AG04450 (cell line): ENCODE data around the gene COX11. TPM values are rescaled to one million over a fixed set of nuclear protein-coding genes. Genes with fewer than 3 reads are reported as not detected.

Experiments used
- CTCF ChIA-PET: fragments of 300-600, 350-600 bp; formaldehyde crosslinking; extraction: SDS; loops from one replicate; lab custom pipeline; 2022; ENCODE audit warnings: antibody characterized with exemption, inconsistent platforms; lab: Charles Lee
- POLR2A ChIA-PET: fragments of 350-600 bp; formaldehyde crosslinking; extraction: SDS; loops from one replicate; lab custom pipeline; 2021; ENCODE audit warnings: antibody characterized with exemption, inconsistent platforms; lab: Yijun Ruan, JAX
- DNase-seq: peaks from one replicate; pipeline ENCODE4 v3.0.0-alpha.2; 2011; ENCODE audit warnings: low read depth, low spot score
- H3K27ac ChIP-seq: one replicate; pipeline ENCODE4 v1.5.1; 2012; ENCODE audit warnings: low read depth, low read length, control low read depth
- H3K27me3 ChIP-seq: one replicate; pipeline ENCODE4 v1.6.0; 2012; ENCODE audit warnings: low read length; ENCODE audit not compliant: control insufficient read depth, insufficient read depth
- H3K4me3 ChIP-seq: 2 replicates; pipeline ENCODE4 v1.5.1; 2011; ENCODE audit warnings: mild to moderate bottlenecking, low read depth, low read length, control low read depth
- H3K9me3 ChIP-seq: 2 replicates; pipeline ENCODE4 v1.5.1; 2012; ENCODE audit warnings: low read length; ENCODE audit not compliant: control insufficient read depth, insufficient read depth
- CTCF ChIP-seq: IDR thresholded peaks from 2 replicates; pipeline ENCODE4 v1.5.1; 2011; ENCODE audit warnings: low read depth, low read length, control low read depth, inconsistent platforms
- polyA plus RNA-seq: library from polyadenylated mRNA; depleted of rRNA; stranded (reverse); fragments of >200 nt; gene quantifications from 2 replicates; pipeline ENCODE4 v1.2.3, GENCODE V29; 2011

The COX11 gene
- polyA plus RNA-seq, 1 experiment: 31.5 TPM

- Histone ChIP-seq H3K4me3 (no peak overlapping the region), H3K9me3 (no peaks in the 10 kb centered on the region), H3K27me3 (no peaks in the 10 kb centered on the region), H3K27ac (no peak overlapping the region)
- ChIA-PET POLR2A (no interaction called here), CTCF (no interaction called here)
- TF ChIP-seq CTCF: no peak
- no peak for DNase-seq
Measured at GRCh38 chr17:54951286-54951685, 17.2 kb downstream of the COX11 start.

GRCh38 chr17:54950116-54950515 is 18.3 kb downstream of the COX11 start:
- Histone ChIP-seq H3K27me3 (no peaks in the 10 kb centered on the region), H3K4me3 (no peak overlapping the region), H3K27ac (no peak overlapping the region), H3K9me3 (no peaks in the 10 kb centered on the region)
- ChIA-PET CTCF (no interaction called here), POLR2A (no interaction called here)
- no peak for TF ChIP-seq CTCF
- DNase-seq: no peak

GRCh38 chr17:54948380-54948779 is 20.1 kb downstream of the COX11 start:
- Histone ChIP-seq H3K9me3 (no peaks in the 10 kb centered on the region), H3K27me3 (no peaks in the 10 kb centered on the region), H3K4me3 (no peak overlapping the region), H3K27ac (peak overlapping the region; percentile 12)
- CTCF ChIA-PET: no interaction called here
- TF ChIP-seq CTCF: no peak
- DNase-seq: peak; percentile 77
- POLR2A ChIA-PET: interaction anchor here (0.6 kb wide), 1 partner anchor 485 kb away, joined by 3 read pairs; no protein-coding TSS in a partner anchor

- H3K4me3 ChIP-seq: no peak overlapping the region
- POLR2A ChIA-PET: no interaction called here
- no peaks in the 10 kb centered on the region for H3K9me3 ChIP-seq
- CTCF ChIA-PET: no interaction called here
- no peaks in the 10 kb centered on the region for H3K27me3 ChIP-seq
- TF ChIP-seq CTCF: no peak
- no peak overlapping the region for H3K27ac ChIP-seq
- no peak for DNase-seq
Measured at GRCh38 chr17:54947396-54947795, 21.1 kb downstream of the COX11 start.

GRCh38 chr17:54945671-54946070 is 22.8 kb downstream of the COX11 start:
- DNase-seq: no peak
- no peak for TF ChIP-seq CTCF
- CTCF ChIA-PET: interaction anchor here (0.7 to 1.0 kb wide), 2 partner anchors 16 to 54 kb away, joined by 3 to 4 read pairs; no protein-coding TSS in a partner anchor
- Histone ChIP-seq H3K9me3 (no peaks in the 10 kb centered on the region), H3K27ac (no peak overlapping the region), H3K27me3 (no peaks in the 10 kb centered on the region), H3K4me3 (no peak overlapping the region)
- POLR2A ChIA-PET: no interaction called here
